AG04450 (cell line): ENCODE results near the gene ANKRD13C. TPM values are rescaled to one million over a fixed set of nuclear protein-coding genes. Genes with fewer than 3 reads are reported as not detected.
"Not testable (repeated sequence)": the region's sequence is repeated elsewhere in the genome, so short reads cannot be mapped to it uniquely, and the experiment has no call there.

Experiments
- CTCF ChIA-PET: fragments of 300-600, 350-600 bp; formaldehyde crosslinking; extraction: SDS; loops from one replicate; lab custom pipeline; 2022; ENCODE audit warnings: antibody characterized with exemption, inconsistent platforms; lab: Charles Lee
- POLR2A ChIA-PET: fragments of 350-600 bp; formaldehyde crosslinking; extraction: SDS; loops from one replicate; lab custom pipeline; 2021; ENCODE audit warnings: antibody characterized with exemption, inconsistent platforms; lab: Yijun Ruan, JAX
- DNase-seq: peaks from one replicate; pipeline ENCODE4 v3.0.0-alpha.2; 2011; ENCODE audit warnings: low read depth, low spot score
- H3K27ac ChIP-seq: one replicate; pipeline ENCODE4 v1.5.1; 2012; ENCODE audit warnings: low read depth, low read length, control low read depth
- H3K27me3 ChIP-seq: one replicate; pipeline ENCODE4 v1.6.0; 2012; ENCODE audit warnings: low read length; ENCODE audit not compliant: control insufficient read depth, insufficient read depth
- H3K4me3 ChIP-seq: 2 replicates; pipeline ENCODE4 v1.5.1; 2011; ENCODE audit warnings: mild to moderate bottlenecking, low read depth, low read length, control low read depth
- H3K9me3 ChIP-seq: 2 replicates; pipeline ENCODE4 v1.5.1; 2012; ENCODE audit warnings: low read length; ENCODE audit not compliant: control insufficient read depth, insufficient read depth
- polyA plus RNA-seq: library from polyadenylated mRNA; depleted of rRNA; stranded (reverse); fragments of >200 nt; gene quantifications from 2 replicates; pipeline ENCODE4 v1.2.3, GENCODE V29; 2011
- TF ChIP-seq, protein P1 (sequence below): IDR thresholded peaks from 2 replicates; pipeline ENCODE4 v1.5.1; 2011; ENCODE audit warnings: low read depth, low read length, control low read depth, inconsistent platforms

The ANKRD13C gene
- polyA plus RNA-seq, 1 experiment = 18.1 TPM

DNA sequence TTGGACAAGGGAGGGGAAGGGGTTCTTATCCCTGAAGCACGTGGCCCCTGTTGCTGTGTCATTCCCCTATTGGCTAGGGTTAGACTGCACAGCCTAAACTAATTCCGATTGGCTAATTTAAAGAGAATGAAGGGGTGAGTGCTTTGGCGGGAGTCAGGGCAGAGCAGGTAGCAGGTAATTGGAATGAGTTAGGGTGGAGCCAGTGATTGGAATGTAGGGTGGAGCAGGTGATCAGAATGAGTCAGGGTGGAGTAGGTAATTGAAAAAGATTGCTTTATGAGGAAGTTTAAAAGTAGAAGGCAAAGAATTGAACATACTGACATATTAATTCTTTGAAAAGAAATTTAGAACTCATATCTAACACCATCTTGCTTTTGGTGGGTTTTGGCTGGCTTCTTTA lies 12.5 kb upstream of the ANKRD13C start:
- H3K27ac ChIP-seq, H3K27me3 ChIP-seq, POLR2A ChIA-PET, H3K4me3 ChIP-seq, DNase-seq, CTCF ChIA-PET, H3K9me3 ChIP-seq: not testable (repeated sequence)

DNA sequence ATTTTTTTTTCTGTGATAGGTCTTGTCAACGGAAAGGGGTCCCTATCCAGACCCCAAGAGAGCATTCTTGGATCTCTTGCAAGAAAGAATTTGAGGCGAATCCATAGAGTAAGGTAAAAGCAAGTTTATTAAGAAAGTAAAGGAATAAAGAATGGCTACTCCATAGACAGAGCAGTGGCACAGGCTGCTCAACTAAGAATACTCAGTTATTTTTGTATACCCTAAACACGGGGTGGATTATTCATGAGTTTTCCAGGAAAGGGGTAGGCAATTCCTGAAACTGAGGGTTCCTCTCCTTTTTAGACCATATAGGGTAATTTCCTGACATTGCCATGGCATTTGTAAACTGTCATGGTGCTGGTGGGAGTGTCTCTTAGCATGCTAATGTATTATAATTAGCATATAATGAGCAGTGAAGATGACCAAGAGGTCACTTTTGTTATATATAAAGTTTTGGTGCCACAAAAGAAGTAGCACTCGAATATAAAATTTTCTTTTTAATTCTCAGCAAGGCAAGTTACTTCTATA lies 12.0 kb upstream of the ANKRD13C start:
- H3K9me3 ChIP-seq, POLR2A ChIA-PET: not testable (repeated sequence)

DNA sequence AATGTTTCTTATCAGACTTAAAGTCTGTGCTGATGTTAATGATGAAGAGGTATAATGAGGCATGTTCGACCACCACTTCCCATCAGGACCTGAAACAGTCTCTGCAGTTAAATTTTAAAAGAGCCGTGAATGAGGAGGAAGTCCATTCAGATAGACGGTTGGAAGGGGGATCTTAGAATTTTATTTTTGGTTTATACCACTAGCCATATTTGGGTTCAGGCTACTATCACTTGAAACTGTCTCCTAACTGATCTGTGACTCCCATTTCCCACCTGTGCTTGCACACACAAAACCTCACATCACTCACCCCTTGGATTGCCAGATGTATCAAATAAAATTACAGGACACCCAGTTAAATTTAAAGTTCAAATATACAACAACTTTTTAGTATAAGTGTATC lies 9.9 kb upstream of the ANKRD13C start:
- Histone ChIP-seq H3K27ac (no peak overlapping the region), H3K27me3 (no peaks in the 10 kb centered on the region), H3K9me3 (no peaks in the 10 kb centered on the region), H3K4me3 (no peak overlapping the region)
- ChIA-PET CTCF (no interaction called here), POLR2A (no interaction called here)
- no peak for DNase-seq
- TF ChIP-seq, protein P1, sequence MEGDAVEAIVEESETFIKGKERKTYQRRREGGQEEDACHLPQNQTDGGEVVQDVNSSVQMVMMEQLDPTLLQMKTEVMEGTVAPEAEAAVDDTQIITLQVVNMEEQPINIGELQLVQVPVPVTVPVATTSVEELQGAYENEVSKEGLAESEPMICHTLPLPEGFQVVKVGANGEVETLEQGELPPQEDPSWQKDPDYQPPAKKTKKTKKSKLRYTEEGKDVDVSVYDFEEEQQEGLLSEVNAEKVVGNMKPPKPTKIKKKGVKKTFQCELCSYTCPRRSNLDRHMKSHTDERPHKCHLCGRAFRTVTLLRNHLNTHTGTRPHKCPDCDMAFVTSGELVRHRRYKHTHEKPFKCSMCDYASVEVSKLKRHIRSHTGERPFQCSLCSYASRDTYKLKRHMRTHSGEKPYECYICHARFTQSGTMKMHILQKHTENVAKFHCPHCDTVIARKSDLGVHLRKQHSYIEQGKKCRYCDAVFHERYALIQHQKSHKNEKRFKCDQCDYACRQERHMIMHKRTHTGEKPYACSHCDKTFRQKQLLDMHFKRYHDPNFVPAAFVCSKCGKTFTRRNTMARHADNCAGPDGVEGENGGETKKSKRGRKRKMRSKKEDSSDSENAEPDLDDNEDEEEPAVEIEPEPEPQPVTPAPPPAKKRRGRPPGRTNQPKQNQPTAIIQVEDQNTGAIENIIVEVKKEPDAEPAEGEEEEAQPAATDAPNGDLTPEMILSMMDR = no peak

More for the DNA sequence above, 12.0 kb upstream of the ANKRD13C start:
- H3K27me3 ChIP-seq, CTCF ChIA-PET, H3K4me3 ChIP-seq, H3K27ac ChIP-seq, DNase-seq: not testable (repeated sequence)

DNA sequence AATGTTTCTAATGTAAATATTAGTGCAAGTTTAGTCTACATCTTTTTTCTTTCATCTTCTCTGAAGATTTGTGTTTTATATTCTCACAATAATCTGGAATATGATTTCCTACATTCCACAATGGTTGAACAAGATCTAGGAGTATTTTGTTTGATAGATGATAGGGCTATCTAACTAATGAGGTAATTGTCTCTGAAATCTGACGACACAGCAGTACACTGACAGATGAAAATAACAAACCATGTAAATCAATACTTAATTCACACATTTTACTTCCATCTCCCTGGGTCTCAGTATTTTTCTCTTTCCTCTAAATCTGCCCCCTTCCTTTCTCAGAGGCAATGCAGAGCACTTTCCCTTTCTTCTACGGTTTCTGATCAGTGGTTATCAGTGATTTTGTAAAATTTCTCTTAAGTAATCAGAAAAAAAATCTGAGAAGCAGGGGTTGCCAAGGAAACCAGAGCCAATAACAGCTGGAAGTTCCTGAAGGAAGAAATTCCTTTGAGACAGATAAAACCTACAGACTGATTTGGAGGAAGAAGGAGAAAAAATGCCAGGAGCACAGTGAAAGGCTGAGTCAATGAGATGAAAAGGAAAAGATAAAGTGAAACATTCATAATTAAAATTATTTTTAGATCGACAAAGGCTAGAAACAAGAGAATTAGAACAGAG lies 7.3 kb upstream of the ANKRD13C start:
- ChIA-PET CTCF (no interaction called here), POLR2A (no interaction called here)
- Histone ChIP-seq H3K4me3 (no peak overlapping the region), H3K9me3 (no peaks in the 10 kb centered on the region), H3K27me3 (no peaks in the 10 kb centered on the region), H3K27ac (no peak overlapping the region)
- TF ChIP-seq, protein P1 = no peak
- DNase-seq = peak; percentile 11

DNA sequence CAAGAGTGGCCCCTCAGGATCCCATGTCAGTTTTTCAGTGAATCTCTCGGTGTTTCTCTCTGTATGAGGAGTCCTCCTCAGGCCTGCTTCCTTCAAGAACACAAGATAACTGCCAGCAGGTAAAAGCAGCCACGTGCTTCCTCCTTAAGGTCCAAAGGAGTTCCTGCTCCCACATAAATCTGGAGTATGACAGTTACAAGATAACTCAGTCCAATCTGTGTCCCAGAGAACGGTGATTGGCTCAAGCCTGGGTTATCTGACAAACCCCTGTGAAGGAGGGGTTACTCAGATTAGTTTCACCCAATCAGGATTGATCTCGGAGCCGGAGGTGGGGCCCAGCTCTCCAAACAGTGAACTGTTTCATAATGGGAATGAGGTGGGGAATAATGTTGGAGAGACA lies 5.8 kb upstream of the ANKRD13C start:
- no peak for DNase-seq
- TF ChIP-seq, protein P1 = no peak
- ChIA-PET POLR2A (no interaction called here), CTCF (no interaction called here)
- Histone ChIP-seq H3K4me3 (no peak overlapping the region), H3K27ac (no peak overlapping the region), H3K9me3 (no peaks in the 10 kb centered on the region), H3K27me3 (no peaks in the 10 kb centered on the region)

DNA sequence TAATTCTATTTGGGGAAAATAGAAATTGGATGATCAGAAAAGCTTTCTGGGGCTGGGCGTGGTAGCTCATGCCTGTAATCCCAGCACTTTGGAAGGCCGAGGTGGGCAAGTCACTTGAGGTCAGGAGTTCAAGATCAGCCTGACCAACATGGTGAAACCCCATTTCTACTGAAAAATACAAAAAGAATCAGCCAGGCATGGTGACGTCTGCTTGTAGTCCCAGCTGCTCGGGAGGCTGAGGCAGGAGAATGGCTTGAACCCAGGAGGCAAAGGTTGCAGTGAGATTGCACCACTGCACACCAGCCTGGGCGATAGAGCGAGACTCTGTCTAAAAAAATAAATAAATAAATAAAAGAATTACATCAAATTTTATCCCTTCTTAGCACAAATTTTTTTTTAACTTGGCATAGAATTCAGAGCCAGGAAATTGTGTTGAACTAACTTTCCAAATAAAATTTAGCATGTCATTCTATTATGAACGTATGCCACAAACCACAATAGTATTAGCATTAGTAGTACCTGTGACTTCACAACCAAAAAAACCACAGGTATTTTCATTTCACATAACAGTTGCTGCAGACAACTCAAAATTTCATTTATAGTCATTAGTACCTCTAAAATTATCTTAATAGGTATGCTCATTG lies 4.5 kb upstream of the ANKRD13C start:
- Histone ChIP-seq H3K27ac (no peak overlapping the region), H3K4me3 (no peak overlapping the region), H3K9me3 (peaks cover 5% of the 10 kb centered on the region; the same call in 1 of the 2 replicates), H3K27me3 (no peaks in the 10 kb centered on the region)
- DNase-seq = no peak
- ChIA-PET POLR2A (interaction anchor here (1.4 kb wide), 1 partner anchor 52 kb away, joined by 5 read pairs; the partner anchor contains the start of gene CTH), CTCF (no interaction called here)
- TF ChIP-seq, protein P1 = no peak
